GM12864 (cell line): ENCODE results near the gene DACH1.
"Not testable (repeated sequence)": the region's sequence is repeated elsewhere in the genome, so short reads cannot be mapped to it uniquely, and the experiment has no call there.

Source experiments
- DNase-seq: peaks from one replicate; pipeline ENCODE4 v3.0.0-alpha.2; 2011; ENCODE audit warnings: low read depth
- H3K4me3 ChIP-seq: 2 replicates; pipeline ENCODE4 v1.5.1; 2011; ENCODE audit warnings: mild to moderate bottlenecking, low read depth, low read length, control low read depth
- TF ChIP-seq, protein P1 (sequence below): IDR thresholded peaks from 2 replicates; pipeline ENCODE4 v1.5.1; 2011; ENCODE audit warnings: low read depth, mild to moderate bottlenecking, moderate library complexity, low read length, control low read depth, inconsistent platforms; ENCODE audit errors: missing control alignments

DACH1 gene

DNA sequence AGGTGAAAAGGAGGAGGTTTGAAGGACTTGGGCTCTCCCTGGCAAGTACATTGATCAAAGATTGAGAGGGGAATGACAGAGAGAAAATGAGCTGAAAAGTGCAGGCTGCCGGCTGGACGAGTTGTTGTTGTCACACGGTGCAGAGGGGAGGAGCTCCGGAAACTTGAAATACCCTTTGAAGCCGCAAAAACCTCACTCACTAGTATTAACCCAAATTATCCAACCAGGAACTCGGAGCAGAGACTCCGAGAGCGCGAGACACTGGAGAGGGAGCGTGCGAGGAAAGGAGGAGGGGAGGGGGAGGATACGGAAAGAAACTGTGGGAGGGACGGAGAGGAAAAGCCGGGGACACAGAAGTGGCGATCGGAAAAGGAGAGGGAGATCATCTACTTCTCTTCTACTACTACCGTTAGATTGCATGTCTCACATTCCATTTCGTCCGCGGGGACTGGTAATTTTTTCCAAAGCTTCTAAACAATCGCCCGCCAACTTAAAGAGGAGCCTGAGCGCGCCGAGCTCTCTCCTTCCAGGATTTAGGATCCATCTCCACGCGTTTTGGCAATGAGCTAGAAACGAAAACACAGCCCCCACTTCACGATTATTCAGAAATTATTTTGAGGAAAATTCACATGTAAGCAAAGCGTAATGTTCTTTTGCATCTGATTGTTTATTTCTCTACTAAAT lies at the start of gene DACH1:
Gene DACH1 (minus strand): TSS at position 74 of the 684 bp plus-strand sequence.
- H3K4me3 ChIP-seq: peak within 1 kb of the TSS; percentile 37; the same call in 1 of the 2 replicates
- no peak for DNase-seq
- TF ChIP-seq, protein P1, sequence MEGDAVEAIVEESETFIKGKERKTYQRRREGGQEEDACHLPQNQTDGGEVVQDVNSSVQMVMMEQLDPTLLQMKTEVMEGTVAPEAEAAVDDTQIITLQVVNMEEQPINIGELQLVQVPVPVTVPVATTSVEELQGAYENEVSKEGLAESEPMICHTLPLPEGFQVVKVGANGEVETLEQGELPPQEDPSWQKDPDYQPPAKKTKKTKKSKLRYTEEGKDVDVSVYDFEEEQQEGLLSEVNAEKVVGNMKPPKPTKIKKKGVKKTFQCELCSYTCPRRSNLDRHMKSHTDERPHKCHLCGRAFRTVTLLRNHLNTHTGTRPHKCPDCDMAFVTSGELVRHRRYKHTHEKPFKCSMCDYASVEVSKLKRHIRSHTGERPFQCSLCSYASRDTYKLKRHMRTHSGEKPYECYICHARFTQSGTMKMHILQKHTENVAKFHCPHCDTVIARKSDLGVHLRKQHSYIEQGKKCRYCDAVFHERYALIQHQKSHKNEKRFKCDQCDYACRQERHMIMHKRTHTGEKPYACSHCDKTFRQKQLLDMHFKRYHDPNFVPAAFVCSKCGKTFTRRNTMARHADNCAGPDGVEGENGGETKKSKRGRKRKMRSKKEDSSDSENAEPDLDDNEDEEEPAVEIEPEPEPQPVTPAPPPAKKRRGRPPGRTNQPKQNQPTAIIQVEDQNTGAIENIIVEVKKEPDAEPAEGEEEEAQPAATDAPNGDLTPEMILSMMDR: no peak

DNA sequence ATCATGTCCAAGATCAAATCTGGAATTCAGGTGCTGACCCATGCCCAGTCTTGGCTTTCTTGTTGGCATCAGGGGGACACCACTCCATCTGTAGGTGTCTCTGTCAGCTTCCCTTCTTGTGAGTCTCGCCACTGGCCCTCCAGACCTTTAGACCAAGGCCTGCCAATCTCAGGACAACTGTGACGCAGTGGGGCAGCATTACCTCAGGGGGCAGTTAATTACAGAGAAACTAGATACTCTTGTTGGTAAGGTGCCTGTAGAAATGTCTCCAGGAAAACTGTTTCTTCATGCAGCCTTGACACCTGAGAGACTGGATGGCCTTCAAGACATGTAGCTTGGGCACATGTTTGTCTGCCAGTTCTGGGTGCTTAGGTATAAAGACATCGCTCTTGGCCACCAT lies 46.7 kb upstream of the DACH1 start:
- DNase-seq: no peak
- TF ChIP-seq, protein P1: no peak
- H3K4me3 ChIP-seq: no peak overlapping the region

DNA sequence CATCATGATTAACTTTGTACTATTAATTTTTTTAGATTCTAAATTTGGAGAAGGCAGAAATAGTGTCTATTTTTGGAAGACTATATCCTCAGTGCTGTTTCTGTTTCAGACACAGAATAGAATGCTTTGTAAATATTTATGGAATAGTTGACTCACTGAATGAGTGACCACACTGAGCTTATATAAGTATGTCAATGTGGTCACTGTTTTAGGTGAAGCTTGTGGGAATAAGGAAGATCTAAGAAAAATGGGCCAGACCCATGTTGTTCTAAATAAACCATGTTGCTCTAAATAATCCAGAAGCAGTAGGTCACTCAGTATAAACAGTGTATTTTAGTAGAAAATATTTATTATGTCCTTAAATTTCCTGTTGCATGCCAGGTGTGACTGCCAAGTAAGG lies 45.5 kb upstream of the DACH1 start:
- TF ChIP-seq, protein P1: no peak
- H3K4me3 ChIP-seq: no peak overlapping the region
- no peak for DNase-seq

DNA sequence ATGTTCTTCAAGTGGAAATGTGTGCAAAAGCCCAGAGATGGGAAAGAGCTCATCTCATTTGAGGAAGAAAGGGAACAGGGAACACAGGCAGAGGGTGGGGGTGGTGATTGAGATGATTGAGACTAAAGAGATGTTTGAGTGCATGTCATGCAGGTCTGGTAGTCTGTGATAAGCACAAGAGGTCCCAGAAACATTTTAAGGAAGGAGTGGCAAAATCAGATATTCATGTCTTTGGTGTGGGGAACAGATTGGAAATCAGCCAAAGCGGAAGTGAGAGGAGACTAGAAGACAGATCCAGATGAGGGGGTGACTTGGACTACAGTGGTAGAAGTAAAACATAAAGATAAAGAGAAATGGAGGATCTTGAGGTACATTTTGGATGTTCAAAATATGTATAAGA lies 39.4 kb upstream of the DACH1 start:
- no peak for DNase-seq
- no peak overlapping the region for H3K4me3 ChIP-seq
- TF ChIP-seq, protein P1: no peak

DNA sequence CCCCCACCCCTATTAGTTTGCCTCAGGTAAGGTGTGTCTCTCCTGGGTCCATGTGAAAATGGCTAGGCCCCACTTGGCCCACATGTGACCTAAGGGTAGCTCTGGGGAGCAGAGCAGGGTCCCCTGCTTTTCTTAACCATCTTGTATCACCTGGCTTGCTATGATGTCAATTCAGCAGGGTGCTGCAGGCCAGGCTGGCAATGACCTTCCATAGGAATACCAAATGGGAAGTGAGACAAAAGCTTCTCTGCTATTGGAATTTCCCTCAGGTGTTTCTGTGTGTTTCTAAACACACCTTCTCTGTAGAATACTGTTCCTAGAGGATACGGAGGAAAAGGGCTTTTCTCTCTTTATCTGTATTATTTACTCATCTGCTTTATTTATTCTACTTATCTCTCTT lies 35.7 kb upstream of the DACH1 start:
- TF ChIP-seq, protein P1: no peak
- DNase-seq: no peak
- H3K4me3 ChIP-seq: no peak overlapping the region

DNA sequence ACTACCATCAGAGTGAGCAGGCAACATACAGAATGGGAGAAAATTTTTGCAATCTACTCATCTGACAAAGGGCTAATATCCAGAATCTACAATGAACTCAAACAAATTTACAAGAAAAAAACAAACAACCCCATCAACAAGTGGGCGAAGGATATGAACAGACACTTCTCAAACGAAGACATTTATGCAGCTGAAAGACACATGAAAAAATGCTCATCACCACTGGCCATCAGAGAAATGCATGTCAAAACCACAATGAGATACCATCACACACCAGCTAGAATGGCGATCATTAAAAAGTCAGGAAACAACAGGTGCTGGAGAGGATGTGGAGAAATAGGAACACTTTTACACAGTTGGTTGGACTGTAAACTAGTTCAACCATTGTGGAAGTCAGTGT lies 26.5 kb upstream of the DACH1 start:
- not testable (repeated sequence) for DNase-seq

DNA sequence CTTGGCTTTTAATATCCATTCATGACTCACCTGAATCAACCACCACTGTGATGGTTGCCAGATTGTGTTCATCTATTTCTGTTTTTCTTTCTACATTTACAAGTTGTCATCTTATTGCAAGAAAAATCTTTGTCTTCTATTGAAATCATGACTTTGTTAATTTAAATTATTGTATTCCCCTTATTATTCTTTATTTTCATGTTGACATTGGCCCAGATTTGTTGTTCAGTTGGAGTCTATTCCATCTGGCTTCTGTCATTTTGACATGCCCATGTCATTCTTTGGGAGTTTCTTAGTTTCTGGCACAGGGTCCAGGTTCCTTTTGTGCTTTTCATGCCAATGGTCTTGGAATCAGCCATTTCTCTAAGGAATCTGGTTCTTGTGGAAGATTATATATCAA lies 19.9 kb upstream of the DACH1 start:
- H3K4me3 ChIP-seq: no peak overlapping the region
- TF ChIP-seq, protein P1: no peak
- no peak for DNase-seq

More for the DNA sequence above, 26.5 kb upstream of the DACH1 start:
- not testable (repeated sequence) for H3K4me3 ChIP-seq
